Cardiac muscle cell (in vitro differentiated cells and primary cell): ENCODE data around the gene RAD54L. TPM values are rescaled to one million over a fixed set of nuclear protein-coding genes. Genes with fewer than 3 reads are reported as not detected.
A peak's percentile ranks its signal among the peaks of the same experiment; 100 is the strongest.

ENCODE experiments used
- DNase-seq, 2 donors: peaks; one replicate each; pipeline versions ENCODE4 v3.0.0 to v3.0.0-alpha.2; 2010 to 2017; ENCODE audit warnings: low read depth in 1 of 2, low spot score in 1 of 2
- H3K27ac ChIP-seq: fragments of 200-600 bp; sonication (generic); 2 replicates; pipeline ENCODE4 v1.5.1; 2016
- H3K27me3 ChIP-seq: fragments of 200-600 bp; sonication (generic); 2 replicates; pipeline ENCODE4 v1.6.0; 2016; ENCODE audit warnings: control low read depth
- H3K36me3 ChIP-seq: fragments of 200-600 bp; sonication (generic); 2 replicates; pipeline ENCODE4 v1.5.1; 2016; ENCODE audit warnings: control low read depth
- H3K4me1 ChIP-seq: fragments of 200-600 bp; sonication (generic); 2 replicates; pipeline ENCODE4 v1.8.1; 2017; ENCODE audit warnings: low read depth, mild to moderate bottlenecking, mixed run types
- H3K4me3 ChIP-seq: fragments of 200-600 bp; sonication (generic); 2 replicates; pipeline ENCODE4 v1.5.1; 2016; ENCODE audit warnings: mild to moderate bottlenecking
- H3K9me3 ChIP-seq: fragments of 200-600 bp; sonication (generic); 2 replicates; pipeline ENCODE4 v1.5.1; 2017; ENCODE audit warnings: low read depth, mild to moderate bottlenecking, control low read depth
- polyA plus RNA-seq: library from polyadenylated mRNA; unstranded; fragments of >200 nt; fragmentation: Nextera tagmentation; extraction: Ambion mirVana; gene quantifications from 2 replicates; pipeline ENCODE4 v1.2.1, GENCODE V29; 2016
- total RNA-seq: library from RNA; depleted of rRNA; stranded (reverse); fragments of >200 nt; gene quantifications from 2 replicates; pipeline ENCODE4 v1.2.3, GENCODE V29; 2016
- TF ChIP-seq, protein P1 (sequence below): IDR thresholded peaks from 2 replicates; pipeline ENCODE4 v1.5.1; 2012; ENCODE audit warnings: low read depth, mild to moderate bottlenecking, low read length

RAD54L gene
- total and polyA plus RNA-seq, 2 experiments from 2014 or later = 2.5 to 5.9 TPM

DNA sequence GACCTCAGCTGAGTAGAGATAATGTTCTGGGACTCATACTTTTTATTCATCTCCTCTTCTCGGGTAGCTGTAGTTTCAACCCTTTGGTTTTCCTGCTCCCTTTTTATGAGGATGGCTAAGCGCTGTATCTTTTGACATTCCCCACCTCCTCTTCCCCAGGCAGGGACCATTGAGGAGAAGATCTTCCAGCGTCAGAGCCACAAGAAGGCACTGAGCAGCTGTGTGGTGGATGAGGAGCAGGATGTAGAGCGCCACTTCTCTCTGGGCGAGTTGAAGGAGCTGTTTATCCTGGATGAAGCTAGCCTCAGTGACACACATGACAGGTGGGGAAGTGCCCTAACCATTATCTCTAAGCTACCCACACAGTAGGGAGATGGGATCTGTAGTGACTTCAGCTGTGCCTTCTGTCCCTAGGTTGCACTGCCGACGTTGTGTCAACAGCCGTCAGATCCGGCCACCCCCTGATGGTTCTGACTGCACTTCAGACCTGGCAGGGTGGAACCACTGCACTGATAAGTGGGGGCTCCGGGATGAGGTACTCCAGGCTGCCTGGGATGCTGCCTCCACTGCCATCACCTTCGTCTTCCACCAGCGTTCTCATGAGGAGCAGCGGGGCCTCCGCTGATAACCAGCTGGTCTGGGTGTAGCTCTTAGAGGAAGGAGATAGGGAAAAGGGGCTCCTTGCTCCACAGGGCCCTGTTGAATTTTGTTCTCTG is 30.3 kb downstream of the RAD54L start:
- H3K4me3 ChIP-seq = no peak overlapping the region
- peaks cover 26% of the 10 kb centered on the region for H3K36me3 ChIP-seq
- H3K27ac ChIP-seq = peak overlapping the region; percentile 37
- peaks cover 8% of the 10 kb centered on the region for H3K4me1 ChIP-seq
- no peaks in the 10 kb centered on the region for H3K9me3 ChIP-seq
- DNase-seq = no peak
- TF ChIP-seq, protein P1, sequence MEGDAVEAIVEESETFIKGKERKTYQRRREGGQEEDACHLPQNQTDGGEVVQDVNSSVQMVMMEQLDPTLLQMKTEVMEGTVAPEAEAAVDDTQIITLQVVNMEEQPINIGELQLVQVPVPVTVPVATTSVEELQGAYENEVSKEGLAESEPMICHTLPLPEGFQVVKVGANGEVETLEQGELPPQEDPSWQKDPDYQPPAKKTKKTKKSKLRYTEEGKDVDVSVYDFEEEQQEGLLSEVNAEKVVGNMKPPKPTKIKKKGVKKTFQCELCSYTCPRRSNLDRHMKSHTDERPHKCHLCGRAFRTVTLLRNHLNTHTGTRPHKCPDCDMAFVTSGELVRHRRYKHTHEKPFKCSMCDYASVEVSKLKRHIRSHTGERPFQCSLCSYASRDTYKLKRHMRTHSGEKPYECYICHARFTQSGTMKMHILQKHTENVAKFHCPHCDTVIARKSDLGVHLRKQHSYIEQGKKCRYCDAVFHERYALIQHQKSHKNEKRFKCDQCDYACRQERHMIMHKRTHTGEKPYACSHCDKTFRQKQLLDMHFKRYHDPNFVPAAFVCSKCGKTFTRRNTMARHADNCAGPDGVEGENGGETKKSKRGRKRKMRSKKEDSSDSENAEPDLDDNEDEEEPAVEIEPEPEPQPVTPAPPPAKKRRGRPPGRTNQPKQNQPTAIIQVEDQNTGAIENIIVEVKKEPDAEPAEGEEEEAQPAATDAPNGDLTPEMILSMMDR = no peak
- H3K27me3 ChIP-seq = no peaks in the 10 kb centered on the region

DNA sequence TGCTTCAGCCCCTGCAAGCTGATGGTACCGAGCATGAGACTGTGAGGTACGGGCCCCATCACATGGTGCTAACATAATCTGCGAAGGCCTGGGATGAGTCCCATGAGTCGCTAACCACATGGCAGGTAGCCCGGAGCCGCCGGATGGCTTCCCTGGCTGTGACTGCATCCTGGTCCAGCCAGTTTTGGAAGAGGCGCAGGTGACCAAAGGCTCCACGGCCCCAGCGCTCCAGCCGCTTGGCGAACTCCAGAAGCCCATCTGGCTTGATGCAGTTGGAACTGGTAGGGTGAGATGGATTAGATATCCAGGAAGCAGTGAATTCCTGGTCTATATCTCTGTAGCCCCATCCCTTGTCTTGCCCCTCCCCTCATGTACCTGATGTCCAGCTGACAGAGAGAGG is 31.2 kb downstream of the RAD54L start:
- no peak for DNase-seq
- peaks cover 26% of the 10 kb centered on the region for H3K36me3 ChIP-seq

DNA sequence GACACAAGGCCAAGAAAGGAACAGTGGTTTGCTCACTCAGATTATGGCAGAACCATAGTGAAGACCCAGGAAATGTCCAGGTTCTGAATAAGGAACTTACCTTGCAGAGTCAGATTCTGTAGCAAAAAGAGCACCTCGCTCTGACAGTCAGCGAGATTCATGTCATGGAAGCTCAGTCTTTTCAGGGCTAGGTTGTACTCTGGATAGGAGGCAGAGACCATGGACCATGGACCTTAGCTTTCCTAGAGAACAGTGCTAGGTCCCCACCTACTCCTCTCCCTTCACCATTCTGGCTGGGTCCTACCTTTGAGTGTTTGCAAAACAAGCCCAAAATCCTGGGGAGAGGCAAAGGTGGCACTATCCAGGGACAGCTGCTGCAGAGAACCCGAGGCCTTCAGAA is 32.5 kb downstream of the RAD54L start:
- H3K36me3 ChIP-seq = peaks cover 26% of the 10 kb centered on the region
- no peaks in the 10 kb centered on the region for H3K27me3 ChIP-seq
- H3K9me3 ChIP-seq = no peaks in the 10 kb centered on the region
- H3K4me3 ChIP-seq = no peak overlapping the region
- H3K27ac ChIP-seq = no peak overlapping the region
- TF ChIP-seq, protein P1 = no peak
- no peak for DNase-seq
- peaks cover 22% of the 10 kb centered on the region for H3K4me1 ChIP-seq

More for the DNA sequence above, 31.2 kb downstream of the RAD54L start:
- Histone ChIP-seq H3K4me1 (peaks cover 10% of the 10 kb centered on the region), H3K9me3 (no peaks in the 10 kb centered on the region), H3K27me3 (no peaks in the 10 kb centered on the region), H3K4me3 (no peak overlapping the region), H3K27ac (no peak overlapping the region)
- TF ChIP-seq, protein P1 = no peak

DNA sequence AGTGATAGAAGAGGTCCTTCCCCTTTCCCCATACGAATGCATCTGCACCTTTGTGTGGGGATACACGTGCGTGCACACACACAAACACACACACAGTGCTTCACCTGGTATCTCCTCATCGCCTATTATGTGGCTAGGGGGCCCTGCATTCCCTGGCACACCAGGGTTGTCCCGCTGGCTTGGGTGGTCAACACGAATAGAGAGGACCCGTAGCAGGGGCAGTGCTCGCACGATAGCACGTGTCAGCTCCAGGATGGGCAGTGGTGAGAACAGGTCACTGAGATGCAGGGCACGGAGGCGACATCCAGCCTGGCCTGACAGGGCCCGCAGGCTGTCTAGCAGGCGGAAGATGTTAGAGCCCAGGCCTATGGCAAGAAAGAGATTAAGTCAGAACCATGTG is 33.5 kb downstream of the RAD54L start:
- Histone ChIP-seq H3K9me3 (no peaks in the 10 kb centered on the region), H3K27ac (no peak overlapping the region), H3K36me3 (peaks cover 34% of the 10 kb centered on the region), H3K27me3 (no peaks in the 10 kb centered on the region), H3K4me1 (peaks cover 30% of the 10 kb centered on the region), H3K4me3 (no peak overlapping the region)
- TF ChIP-seq, protein P1 = no peak
- DNase-seq = no peak

DNA sequence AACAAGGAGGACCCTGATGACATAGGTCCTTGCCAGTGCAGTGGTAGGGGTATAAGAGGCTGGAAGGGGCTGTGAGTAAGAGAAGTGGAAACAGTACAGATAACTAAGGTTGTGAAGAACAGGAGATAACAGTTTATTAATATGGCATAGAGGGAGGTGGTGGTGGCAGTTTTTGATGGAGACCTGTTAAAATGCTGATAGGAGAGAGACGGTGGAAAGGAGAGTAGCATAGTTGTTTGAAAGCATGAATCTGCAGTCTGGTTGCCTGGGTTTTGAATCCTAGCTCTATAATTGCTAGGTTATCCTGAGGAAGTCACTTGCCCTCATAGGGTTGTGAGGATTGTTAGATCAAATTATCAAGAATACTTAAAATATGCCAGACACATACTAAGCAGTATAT is 36.5 kb downstream of the RAD54L start:
- TF ChIP-seq, protein P1 = no peak
- peak overlapping the region; percentile 87 for H3K27ac ChIP-seq
- no peak for DNase-seq
- H3K4me1 ChIP-seq = peaks cover 25% of the 10 kb centered on the region
- H3K27me3 ChIP-seq = no peaks in the 10 kb centered on the region
- H3K4me3 ChIP-seq = no peak overlapping the region
- no peaks in the 10 kb centered on the region for H3K9me3 ChIP-seq
- H3K36me3 ChIP-seq = peaks cover 34% of the 10 kb centered on the region
